ENCODE data around the gene CACNA1A.
"Not testable (repeated sequence)": the region's sequence is repeated elsewhere in the genome, so short reads cannot be mapped to it uniquely, and the experiment has no call there.

CACNA1A gene

GRCh38 chr19:13427273-13428051 is 78.8 kb downstream of the CACNA1A start:
- no peak for DNase-seq (ENCODE audit: low read depth, low spot score)

DNA sequence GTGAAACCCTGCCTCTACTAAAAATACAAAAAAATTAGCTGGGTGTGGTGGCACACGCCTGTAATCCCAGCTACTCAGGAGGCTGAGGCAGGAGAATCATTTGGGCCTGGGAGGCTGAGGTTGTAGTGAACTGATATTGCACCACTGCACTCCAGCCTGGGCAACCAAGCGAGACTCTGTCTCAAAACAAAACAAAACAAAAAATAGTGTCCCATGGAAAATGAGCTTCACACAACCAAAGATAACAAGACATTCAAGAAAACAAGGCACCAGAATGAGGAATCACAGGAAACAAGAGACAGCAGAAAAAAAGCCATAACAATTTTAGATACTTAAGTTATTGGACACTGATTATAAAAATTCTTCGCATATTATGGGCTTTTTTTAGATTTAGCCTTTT is 80.4 kb downstream of the CACNA1A start:
- DNase-seq (ENCODE audit: low read depth, low spot score), result not testable (repeated sequence)

DNA sequence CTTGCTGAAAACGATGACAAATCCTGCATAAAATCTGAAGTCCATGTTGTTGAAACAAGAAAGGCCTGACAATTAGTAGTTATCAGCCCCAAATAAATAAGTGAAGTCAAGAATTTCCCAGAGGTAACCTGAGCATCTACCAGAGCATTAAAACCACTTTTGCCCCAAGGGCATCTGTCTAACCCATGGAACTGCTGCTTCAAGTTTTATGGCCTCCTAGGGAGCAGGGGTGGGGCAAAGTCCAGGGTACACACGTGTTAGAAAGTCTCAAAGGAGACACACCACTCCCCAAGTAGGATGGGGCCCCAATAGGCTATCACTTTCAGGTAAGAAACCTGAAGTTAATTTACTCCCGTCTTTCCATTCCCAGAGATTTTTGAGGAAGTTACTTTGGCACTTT is 81.1 kb downstream of the CACNA1A start:
- DNase-seq (ENCODE audit: low read depth, low spot score), result no peak

DNA sequence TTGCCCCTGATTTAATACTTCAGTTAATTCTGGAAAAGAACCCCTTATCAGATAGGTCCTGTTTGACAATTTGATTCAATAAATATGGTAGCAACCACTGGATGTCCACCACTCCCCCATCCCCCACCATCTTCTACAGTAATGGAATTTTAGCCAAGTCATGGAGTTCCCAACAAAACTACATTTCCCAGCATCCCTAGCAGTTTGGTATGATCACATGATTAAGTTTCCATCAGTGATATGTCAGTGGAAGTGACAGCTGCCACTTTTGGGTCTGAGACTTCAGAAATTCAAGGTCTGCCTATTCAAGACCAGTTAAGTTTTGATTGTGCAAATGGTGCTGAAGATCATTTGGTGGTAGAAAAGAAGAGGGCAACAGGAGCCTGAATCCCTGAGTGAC is 85.5 kb downstream of the CACNA1A start:
- DNase-seq (ENCODE audit: low read depth, low spot score), result no peak

DNA sequence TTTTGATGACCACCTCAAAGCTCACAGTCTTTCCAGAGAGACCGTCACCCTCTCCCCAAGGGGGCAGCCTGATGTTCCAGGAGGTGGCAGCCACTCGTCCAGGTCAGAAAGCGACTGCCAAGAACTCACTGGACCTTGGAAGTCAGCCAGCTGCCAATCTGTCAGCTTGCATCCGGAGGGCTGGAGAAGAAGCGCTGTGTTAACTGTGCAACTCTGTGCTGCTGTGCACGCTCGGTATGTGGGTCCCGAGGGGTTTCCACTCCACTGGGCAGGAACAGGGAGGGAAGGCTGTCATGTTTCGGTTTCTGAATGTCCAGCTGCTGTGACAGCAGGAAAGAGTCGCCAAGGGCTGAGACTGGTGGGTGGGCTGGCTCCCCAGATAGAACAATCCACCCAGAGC is 89.2 kb downstream of the CACNA1A start:
- DNase-seq (ENCODE audit: low read depth, low spot score), result no peak

- no peak for DNase-seq (ENCODE audit: low read depth, low spot score)
These were observed 94.4 kb downstream of the CACNA1A start for GRCh38 chr19:13411899-13412298.

DNA sequence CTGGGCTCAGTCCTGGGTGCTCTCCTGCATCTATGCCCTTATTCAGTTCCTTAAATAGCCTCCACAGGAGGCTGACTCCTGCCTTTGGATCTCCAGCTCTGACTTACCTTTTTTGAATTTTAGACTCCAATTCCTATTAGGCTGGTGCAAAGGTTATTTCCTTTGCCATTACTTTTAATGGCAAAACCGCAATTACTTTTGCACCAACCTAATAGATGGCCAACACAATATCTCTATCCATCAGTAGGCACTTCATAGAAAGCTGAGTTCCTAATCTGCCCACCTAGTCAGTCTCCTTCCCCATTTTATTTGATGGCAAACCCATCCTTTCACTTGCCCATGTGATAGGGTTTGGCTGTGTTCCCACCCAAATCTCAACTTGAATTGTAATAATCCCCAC is 95.3 kb downstream of the CACNA1A start:
- no peak for DNase-seq (ENCODE audit: low read depth, low spot score)

DNA sequence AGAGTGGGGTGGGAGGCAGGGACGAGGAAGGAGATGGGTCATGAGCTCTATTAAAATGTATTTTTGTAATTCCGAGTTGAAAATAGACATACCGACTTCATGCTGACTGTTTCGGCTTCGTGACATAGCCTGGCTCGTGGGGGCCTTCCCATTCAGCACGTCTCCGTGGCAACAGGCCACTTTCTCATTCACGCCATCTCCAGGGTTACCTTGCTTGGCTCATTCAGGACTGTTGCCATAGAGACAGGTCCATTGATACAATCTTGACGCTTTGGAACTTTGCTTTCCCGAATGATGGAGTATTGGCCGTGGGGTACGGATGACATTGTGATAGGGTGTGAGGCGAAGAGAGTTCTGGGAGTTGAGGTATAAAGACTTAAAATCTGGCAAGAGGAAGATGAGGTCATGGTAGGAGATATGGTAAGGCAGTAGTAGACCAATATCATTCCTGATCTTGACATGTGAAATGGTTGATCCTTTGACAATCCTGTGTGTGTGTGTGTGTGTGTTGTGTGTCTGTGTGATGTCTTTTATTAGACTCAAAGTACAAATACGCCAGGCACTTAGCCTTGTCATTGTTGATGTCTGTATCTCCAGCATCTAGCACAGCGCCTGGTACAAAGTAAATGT is 97.3 kb downstream of the CACNA1A start:
- no peak for DNase-seq (ENCODE audit: low read depth, low spot score)

DNA sequence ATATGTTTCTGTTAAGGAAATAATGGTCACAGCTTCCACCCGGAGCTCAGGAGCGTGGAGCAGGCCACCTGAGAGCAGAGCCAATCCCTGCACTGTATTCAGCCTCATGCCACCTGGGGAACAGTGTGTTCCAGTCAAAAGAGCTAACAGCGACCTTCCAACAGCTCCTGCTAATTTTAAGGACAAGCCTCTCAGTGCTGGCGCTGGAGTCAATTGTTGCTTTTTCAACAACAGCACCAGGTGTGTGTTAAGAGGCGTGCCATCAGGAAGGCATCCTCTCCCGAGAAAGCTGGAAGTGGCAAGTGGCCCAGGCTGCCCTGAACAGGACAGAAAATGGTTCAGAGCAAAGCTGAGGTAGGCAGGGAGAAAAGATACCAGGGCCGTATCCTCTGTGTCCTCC is 102.0 kb downstream of the CACNA1A start:
- no peak for DNase-seq (ENCODE audit: low read depth, low spot score)

- no peak for DNase-seq (ENCODE audit: low read depth, low spot score)
These were observed 104.9 kb downstream of the CACNA1A start for GRCh38 chr19:13401388-13401787.

GRCh38 chr19:13400296-13400695 is 106.0 kb downstream of the CACNA1A start:
- DNase-seq (ENCODE audit: low read depth, low spot score), result no peak

DNA sequence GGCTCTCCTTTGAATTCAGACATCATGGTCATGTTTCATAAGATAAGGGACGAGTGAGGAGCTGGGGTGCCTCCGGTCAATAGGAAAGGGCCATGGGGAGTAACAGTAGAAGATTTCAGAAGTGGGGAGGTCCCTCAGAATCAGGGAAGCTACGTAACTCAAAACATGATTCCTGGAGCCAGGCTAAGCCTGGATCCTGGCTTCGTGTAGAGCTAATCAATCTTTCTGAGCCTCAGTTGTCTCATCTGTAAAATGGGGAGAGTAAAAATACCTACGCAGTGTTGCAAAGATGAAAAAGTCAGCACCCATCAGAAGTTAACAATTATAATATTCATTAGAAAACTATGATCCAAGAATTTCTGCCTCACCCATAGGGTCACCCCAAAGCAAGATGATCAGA is 106.5 kb downstream of the CACNA1A start:
- DNase-seq (ENCODE audit: low read depth, low spot score), result no peak

DNA sequence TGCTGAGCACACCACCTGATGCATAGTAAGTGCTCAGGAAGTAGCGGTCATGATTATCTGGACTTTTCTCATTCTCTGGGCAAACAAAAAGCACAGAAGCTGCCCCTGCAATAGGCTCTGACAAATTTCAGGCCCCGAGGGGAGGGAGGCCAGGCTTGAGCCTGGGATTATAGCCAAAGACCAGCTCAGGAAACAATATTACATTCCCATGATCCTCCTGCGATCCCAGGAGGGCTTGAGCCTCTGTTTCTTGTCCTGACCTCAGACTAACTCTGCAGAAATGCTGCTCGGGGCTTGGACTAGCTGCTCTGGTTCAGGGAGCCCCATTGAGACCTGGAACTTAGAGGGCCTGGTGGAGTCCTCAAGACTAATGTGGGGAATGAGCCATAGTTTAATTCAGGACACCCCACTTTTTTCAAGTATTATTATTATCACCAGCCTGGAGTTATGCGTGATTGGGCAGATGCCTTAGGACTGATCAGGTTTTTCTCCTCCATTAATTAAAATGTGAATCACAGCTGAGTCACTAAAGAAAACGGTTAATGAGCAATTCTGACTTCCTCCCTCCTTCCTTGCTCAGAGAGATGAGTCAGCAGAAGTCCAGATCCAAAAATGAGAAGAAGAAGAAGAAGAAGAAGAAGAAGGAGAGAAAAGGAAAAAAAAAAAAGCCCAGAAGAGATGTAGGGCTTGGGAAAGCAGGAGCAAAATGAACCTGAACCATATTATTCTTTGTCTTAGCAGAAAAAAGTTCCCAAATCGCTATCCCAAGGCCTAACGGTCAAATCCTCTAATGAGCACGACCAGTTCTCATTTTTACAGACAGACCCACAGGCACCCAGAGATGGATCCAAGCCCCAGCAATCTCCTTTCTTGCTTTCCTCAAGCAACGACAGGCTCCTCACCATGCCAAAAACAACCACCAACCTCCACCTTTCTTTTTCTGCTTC is 107.2 kb downstream of the CACNA1A start:
- peak; percentile 39 for DNase-seq (ENCODE audit: low read depth, low spot score)

DNA sequence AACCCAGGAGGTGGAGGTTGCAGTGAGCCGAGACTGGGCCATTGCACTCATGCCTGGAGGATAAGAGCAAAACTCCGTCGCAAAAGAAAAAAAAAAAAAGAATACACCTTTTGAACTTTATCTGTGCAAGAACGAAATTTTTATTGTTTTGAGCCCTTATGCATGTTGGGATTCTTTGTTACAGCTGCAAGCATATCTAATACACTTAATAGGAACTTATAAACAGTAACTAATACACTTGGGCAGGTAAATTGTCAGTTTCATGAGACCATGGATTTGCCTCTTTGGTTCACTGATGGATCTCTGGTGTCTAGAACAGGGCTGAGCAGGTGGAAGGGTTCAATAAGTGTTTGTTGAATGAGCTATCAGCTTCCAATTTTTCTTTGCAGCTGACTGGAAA is 108.1 kb downstream of the CACNA1A start:
- DNase-seq (ENCODE audit: low read depth, low spot score), result no peak

DNA sequence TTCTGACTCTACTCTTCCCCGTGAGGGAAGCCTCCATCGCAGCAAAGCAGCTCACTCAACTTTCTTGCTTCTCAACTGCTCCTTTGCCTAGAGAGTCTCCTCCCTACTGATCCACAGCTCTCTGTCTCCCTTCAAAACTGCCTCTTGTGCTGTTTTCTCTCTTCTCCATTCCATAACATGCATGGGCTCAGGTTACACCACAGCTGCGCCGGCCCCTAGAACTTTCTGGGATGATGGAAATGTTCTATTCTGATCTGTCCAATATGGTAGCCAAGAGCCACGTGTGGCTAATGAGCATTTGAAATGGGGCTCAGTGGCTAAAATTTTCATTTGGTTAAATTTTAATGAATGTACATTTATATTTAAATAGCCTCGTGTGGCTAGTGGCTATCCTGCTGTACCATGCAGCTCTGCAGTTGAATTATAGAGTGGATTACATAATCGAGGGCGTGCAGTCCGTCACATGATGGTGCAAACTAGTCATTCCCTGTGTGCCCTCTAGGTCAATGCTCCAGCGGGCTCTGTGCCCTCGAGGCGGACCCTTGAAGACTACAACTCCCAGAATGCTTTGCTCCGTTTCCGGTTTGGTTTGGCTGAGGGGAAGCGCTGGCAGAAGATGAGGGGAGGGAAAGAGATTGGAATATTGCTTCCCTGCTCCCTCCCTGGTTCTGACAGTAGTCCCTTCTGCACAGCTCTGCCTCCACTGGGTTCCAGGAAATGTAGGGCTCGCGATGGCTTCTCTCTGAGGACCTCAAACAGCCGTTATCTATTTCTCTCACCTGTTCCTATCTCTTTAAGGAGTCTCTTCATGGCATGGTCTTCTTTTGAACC is 109.8 kb downstream of the CACNA1A start:
- DNase-seq (ENCODE audit: low read depth, low spot score), result peak; percentile 2

- no peak for DNase-seq (ENCODE audit: low read depth, low spot score)
These were observed 123.7 kb downstream of the CACNA1A start for GRCh38 chr19:13382633-13382938.

GRCh38 chr19:13381827-13382632 is 124.2 kb downstream of the CACNA1A start:
- DNase-seq (ENCODE audit: low read depth, low spot score), result no peak

- no peak for DNase-seq (ENCODE audit: low read depth, low spot score)
These were observed 129.7 kb downstream of the CACNA1A start for GRCh38 chr19:13376537-13376936.

DNA sequence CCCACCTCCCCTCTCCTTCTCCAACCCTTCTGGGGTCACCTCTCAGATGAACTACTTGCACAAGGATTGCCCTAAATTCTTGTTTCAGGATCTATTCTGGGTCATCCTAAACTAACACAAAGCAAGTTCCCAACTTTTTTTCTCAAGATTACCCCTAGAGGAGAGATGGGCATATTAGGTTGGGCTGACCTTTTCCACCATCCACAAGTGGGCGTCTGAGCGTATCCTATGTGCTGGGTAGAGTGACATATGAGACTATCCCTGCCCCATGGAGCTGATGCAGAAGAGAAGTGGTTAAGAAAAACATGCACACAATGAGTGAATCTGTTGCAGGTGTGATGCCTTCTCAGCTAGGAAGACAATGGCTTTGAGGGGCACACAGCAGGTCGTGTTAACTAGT is 132.7 kb downstream of the CACNA1A start:
- no peak for DNase-seq (ENCODE audit: low read depth, low spot score)

DNA sequence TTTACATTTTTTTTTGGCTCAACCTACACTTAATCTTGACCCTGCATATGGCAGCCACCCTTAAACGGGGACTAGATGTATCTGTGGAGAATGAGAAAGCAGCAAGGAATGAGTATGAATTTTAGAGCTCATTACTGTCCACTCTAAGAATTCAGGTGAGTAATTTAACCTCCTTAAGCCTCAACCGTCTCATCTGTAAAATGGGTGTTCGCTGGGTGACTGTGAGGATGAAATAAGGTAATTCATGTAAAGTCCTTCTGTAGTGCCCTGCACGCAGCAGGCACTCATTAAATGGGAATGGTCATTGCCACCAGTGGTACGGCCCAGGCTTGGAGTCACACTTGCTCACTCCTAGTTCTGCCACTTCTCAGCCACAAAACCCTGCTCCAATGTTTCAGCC is 135.3 kb downstream of the CACNA1A start:
- no peak for DNase-seq (ENCODE audit: low read depth, low spot score)

Data from smooth muscle cell of the brain vasculature (primary cell).